NCI-H446 (cell line): Measurements from ENCODE around the gene ZNF729.
"Not testable (repeated sequence)": the region's sequence is repeated elsewhere in the genome, so short reads cannot be mapped to it uniquely, and the experiment has no call there.

Experiments used
- DNase-seq, 2 experiments: peaks; one replicate each; lab custom pipeline; 2025; lab: John Stamatoyannopoulos, UW

Gene ZNF729

DNA sequence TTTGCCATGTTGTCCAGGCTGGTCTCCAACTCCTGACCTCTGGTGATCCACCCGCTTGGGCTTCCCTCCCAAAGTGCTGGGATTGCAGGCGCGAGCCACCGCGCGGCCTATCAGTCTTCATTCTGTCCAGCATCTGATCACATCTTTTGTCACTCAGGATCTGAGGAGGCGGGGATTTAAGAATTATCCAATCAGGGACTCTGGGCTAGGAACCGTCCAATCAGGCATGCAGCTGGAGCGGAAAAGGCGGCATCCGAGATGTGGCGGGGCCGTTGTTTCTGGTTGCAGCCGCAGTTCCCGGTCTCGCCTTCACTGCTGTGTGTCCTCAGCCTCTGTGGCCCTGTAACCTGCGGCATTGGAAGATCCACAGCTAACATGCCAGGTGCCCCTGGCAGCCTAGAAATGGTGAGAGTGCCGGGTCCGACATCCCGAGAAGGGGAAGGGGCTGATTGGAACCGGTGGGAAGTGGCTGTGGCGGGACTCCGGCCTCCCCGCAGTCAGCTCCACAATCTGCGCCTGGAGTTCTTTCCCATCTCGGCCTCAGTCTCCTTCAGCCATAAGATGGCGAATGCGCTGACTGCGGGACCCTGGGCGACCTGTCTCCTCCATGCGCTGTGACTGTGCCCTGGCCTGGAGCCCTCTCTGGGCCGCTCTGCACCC, at the start of gene ZNF729:
ZNF729 (plus strand) TSS at position 291 of the 660 bp plus-strand sequence; CDS start at position 376, 85 bp downstream.
- DNase-seq, result no peak

- no peak for DNase-seq
Observed at GRCh38 chr19:22256856-22257255, 29.4 kb upstream of the ZNF729 start.

DNA sequence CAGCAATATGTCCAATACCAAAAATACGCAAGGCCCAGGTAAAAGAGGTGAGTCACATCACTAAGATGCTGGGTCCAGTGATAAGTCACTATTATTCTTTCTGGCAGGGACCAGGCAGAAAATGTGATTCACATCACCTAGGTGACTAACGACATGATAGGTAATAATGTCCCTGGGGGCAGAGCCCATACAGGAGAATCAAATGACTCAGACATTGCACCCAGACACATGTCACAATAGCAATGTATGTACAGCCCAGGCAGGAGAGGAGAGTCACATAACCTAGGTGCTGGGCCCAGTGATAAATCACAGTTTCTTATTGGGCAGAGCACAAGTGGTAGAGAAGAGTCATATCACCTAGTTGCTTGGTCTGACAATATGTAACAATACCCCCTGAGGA, 28.9 kb upstream of the ZNF729 start:
- no peak for DNase-seq

- DNase-seq, result no peak
Observed at GRCh38 chr19:22257916-22258315, 28.3 kb upstream of the ZNF729 start.

DNA sequence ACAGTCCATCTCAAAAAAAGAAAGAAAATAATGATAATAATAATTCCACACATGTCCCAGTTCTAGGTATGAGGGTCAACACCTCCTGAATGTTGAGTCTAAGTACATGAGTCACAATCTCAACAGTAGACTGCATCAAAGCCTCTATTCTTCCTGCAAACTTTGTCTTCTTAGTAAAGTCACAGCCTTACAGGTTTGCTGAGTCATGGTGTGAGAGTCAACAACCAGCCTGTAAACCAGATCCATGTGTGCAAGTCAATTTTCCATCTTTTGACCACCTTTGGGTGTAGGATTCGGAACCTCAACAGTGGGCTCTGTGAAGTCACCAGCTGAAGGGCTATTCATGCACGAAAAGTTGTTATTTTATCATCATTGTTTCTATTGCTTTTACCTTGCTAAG, 25.7 kb upstream of the ZNF729 start:
- no peak for DNase-seq

DNA sequence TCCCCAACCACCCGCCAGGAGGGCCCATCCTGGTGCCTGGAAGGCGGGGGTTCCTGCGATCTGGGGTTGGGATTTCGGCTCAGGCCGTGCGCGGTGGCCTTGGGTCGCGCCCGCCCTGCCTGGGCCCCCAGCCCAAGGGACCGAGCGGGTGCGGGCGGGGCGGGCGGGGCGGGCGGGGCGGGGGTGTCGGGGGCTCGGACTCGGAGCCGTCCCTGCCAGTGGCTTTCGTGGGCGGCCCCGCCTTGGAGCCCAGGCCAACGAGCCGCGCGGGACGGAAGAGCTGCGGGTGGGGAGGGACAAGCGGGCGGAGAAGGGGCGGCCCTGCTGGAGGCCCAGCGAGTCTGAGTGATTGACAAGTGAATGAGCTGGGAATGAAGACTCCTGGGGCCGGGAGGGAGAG, 24.6 kb upstream of the ZNF729 start:
- no peak for DNase-seq

- no peak for DNase-seq
Observed at GRCh38 chr19:22263121-22263520, 23.1 kb upstream of the ZNF729 start.

DNA sequence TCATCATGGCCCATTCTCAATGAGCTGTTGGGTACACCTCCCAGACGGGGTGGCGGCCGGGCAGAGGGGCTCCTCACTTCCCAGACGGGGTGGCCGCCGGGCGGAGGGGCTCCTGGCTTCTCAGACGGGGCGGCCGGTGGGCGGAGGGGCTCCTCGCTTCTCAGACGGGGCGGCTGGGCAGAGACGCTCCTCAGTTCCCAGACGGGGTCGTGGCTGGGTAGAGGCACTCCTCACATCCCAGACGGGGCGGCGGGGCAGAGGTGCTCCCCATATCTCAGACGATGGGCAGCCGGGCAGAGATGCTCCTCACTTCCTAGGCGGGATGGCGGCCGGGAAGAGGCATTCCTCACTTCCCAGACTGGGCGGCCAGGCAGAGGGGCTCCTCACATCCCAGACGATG, 35.3 kb downstream of the ZNF729 start:
- not testable (repeated sequence) for DNase-seq

DNA sequence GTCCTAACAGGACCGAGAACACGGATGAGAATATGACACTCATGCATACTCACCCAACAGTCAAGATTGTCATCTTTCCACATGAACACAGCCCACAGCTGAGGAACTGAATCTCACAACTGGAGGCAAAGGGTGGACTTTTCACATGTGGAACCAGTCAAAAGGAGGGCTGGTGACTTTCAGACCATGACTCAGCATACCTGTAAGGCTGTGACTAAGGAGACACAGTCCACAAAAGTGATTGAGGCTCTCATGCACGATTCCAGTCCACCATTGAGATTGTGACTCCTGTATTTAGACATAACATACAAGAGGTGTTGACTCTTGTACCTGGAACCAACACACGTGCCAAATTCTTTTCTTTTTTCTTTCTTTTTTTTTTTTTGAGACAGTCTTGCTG, 40.0 kb downstream of the ZNF729 start:
- DNase-seq, result no peak

DNA sequence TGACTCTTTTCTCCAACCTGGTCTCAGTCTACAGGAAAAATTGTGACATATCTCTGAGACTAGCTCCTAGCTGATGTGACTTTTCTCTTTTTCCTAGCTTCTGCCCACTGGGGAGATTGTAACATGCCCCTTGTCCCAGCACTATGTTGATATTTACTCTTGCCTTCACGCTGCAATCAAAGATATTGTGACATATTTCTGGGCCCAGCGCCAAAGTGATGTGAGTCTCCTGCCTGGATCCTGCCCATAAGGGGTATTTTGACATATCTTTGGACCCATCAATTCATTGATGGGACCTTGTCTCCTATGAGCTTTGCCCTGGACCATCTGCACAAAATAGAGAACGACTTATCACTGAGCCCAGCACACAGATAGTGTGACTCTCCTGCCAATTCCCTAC, 41.1 kb downstream of the ZNF729 start:
- DNase-seq, result no peak

GRCh38 chr19:22331521-22331920, 45.3 kb downstream of the ZNF729 start:
- no peak for DNase-seq

DNA sequence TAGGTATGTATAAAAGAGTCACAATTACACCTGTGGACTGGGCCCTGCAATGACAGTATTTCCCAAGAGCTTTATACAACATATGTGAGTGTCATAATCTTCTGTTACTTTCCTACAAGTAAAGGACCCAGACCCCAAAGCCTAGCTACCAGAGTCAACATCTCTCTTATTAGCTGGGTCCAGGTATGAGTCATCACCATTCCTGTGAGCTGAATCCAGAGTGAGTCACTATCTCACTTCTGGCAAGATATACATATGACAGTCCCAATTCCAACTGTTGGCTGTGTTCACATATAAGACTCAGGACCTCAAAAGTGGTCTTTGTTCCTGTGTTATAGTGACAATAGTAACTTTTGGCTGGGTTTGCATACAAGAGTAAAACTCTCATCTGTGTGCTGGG, 46.7 kb downstream of the ZNF729 start:
- no peak for DNase-seq

DNA sequence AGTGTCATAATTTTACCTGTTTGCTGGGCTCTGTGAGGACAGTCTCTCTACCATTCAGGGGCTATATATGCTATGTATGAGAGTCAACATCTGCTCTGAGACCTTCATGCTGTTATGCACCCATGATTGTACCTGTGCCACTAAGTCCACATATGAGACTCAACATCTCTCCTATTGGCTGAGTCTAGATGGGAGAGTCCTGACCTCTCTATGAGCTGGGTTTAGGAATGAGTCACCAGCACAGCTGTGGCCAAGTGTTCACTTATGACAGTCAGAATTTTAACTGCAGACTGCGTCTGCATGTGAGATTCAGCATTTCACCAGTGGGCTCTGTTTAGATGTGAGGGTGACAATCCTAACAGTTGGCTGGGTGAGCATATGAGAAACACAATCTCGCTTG, 49.5 kb downstream of the ZNF729 start:
- no peak for DNase-seq

DNA sequence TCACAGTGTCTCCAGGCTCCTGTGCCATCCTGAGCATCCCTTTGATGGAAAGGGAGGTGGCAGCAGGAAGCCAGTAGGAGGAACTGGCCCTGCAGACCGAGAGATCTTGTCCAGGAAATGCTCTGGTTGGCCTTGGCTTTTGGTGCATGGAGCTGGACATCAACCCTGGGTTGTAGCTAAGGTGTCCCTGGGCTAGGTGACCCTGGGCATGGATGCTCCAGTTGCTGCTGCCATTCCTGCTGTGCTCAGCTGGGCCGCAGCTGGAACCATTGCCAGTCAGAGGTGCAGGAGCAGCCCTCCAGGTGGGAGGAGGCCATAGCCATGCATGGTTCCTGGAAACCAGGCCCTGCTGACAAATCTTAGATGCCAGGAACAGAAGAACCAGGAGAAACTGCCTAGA, 68.4 kb downstream of the ZNF729 start:
- no peak for DNase-seq
